Calu3 (cell line): Measurements from ENCODE around the gene RPRM. TPM values are rescaled to one million over a fixed set of nuclear protein-coding genes. Genes with fewer than 3 reads are reported as not detected.
"Not testable (repeated sequence)": the region's sequence is repeated elsewhere in the genome, so short reads cannot be mapped to it uniquely, and the experiment has no call there.

Experiments used
- BruUV-seq: library from RNA; stranded (reverse); fragments of 400-500 nt; replicated peaks from 2 replicates; lab custom pipeline; 2021; lab: Mats Ljungman, UMichigan
- CTCF ChIA-PET: fragments of 300-600 bp; sonication (Branson Sonifier 250); formaldehyde crosslinking; loops from one replicate; lab custom pipeline; 2022; ENCODE audit warnings: antibody characterized with exemption; lab: Charles Lee
- DNase-seq: peaks from one replicate; pipeline ENCODE4 v3.0.0; 2022
- H3K27ac Mint-ChIP-seq: one replicate; pipeline ENCODE4 v1.8.0; 2022; ENCODE audit warnings: mixed read lengths; ENCODE audit not compliant: unreplicated experiment
- H3K27me3 Mint-ChIP-seq: one replicate; pipeline ENCODE4 v1.8.0; 2022; ENCODE audit warnings: mixed read lengths; ENCODE audit not compliant: unreplicated experiment
- H3K36me3 Mint-ChIP-seq: one replicate; pipeline ENCODE4 v1.8.0; 2022; ENCODE audit warnings: mild to moderate bottlenecking, moderate library complexity, mixed read lengths; ENCODE audit not compliant: insufficient read depth, unreplicated experiment
- H3K4me1 Mint-ChIP-seq: one replicate; pipeline ENCODE4 v1.8.0; 2022; ENCODE audit warnings: mild to moderate bottlenecking, low read depth, mixed read lengths; ENCODE audit not compliant: unreplicated experiment
- H3K4me3 Mint-ChIP-seq: one replicate; pipeline ENCODE4 v1.8.0; 2022; ENCODE audit warnings: mild to moderate bottlenecking, low read depth, moderate library complexity, mixed read lengths; ENCODE audit not compliant: unreplicated experiment
- H3K9me3 Mint-ChIP-seq: one replicate; pipeline ENCODE4 v1.8.0; 2022; ENCODE audit warnings: low read depth, mixed read lengths; ENCODE audit not compliant: unreplicated experiment
- intact Hi-C: fragments of 100-400 bp; cut with micrococcal nuclease; formaldehyde crosslinking; loops from one replicate; pipeline ENCODE4 v1.10.0; 2022; ENCODE audit not compliant: unreplicated experiment
- total RNA-seq: library from RNA; stranded (reverse); gene quantifications from 2 replicates; pipeline ENCODE4 v1.2.3, GENCODE V29; 2022
- TF ChIP-seq, protein P1 (sequence below): fragments of 200-600 bp; IDR thresholded peaks from one replicate; pipeline ENCODE4 v1.8.0; 2022; ENCODE audit warnings: antibody characterized with exemption; ENCODE audit not compliant: unreplicated experiment

RPRM gene
- total RNA-seq, 1 experiment from 2014 or later: 2.1 TPM

DNA sequence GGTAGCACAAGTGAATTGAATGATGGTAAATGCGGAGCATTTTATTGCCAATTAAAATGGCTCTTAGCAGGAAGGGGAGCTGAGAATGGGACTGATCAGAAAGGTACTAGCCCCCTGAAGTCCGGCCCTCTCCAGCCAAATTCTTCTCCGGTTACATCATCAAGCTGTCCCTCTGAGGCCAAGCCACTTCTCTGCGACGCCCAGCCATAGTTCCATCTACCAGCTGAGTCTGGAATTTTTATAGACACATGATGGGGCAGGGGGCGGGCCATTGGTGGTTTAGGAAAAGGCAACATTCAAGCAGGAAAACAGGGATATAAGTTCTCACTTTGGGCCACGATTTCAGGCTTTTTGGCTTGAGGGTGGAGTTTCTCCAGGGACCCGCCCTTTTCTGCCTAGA is 22.7 kb downstream of the RPRM start:
- Mint-ChIP-seq H3K27ac (no peak overlapping the region), H3K9me3 (no peaks in the 10 kb centered on the region), H3K4me1 (no peaks in the 10 kb centered on the region), H3K27me3 (no peaks in the 10 kb centered on the region), H3K36me3 (no peaks in the 10 kb centered on the region), H3K4me3 (no peak overlapping the region)
- TF ChIP-seq, protein P1, sequence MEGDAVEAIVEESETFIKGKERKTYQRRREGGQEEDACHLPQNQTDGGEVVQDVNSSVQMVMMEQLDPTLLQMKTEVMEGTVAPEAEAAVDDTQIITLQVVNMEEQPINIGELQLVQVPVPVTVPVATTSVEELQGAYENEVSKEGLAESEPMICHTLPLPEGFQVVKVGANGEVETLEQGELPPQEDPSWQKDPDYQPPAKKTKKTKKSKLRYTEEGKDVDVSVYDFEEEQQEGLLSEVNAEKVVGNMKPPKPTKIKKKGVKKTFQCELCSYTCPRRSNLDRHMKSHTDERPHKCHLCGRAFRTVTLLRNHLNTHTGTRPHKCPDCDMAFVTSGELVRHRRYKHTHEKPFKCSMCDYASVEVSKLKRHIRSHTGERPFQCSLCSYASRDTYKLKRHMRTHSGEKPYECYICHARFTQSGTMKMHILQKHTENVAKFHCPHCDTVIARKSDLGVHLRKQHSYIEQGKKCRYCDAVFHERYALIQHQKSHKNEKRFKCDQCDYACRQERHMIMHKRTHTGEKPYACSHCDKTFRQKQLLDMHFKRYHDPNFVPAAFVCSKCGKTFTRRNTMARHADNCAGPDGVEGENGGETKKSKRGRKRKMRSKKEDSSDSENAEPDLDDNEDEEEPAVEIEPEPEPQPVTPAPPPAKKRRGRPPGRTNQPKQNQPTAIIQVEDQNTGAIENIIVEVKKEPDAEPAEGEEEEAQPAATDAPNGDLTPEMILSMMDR: no peak
- CTCF ChIA-PET: no interaction called here
- BruUV-seq: no TSS peak
- intact Hi-C loops: no loop called here
- no peak for DNase-seq

DNA sequence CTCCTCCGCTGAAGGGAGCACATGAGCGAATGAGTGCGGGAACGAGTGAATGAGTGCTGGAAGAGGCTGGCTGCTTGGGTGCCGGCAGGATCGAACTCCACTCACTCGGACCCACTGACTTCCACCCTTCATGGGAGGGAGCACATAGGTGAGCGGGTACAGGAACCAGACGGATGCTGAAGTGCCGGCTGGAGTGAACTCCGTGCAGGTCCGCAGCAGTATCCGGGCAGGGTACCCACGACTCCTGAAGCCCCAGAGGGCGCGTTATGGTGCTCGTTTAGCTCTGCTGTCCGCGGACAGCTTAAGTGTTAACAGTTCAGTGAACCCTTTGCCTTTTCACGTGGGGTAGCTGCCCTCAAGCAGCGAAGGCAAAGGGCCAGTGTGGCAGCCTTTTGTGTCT is 23.2 kb downstream of the RPRM start:
- Mint-ChIP-seq H3K9me3 (no peaks in the 10 kb centered on the region), H3K27me3 (no peaks in the 10 kb centered on the region), H3K27ac (no peak overlapping the region), H3K36me3 (no peaks in the 10 kb centered on the region), H3K4me3 (no peak overlapping the region), H3K4me1 (no peaks in the 10 kb centered on the region)
- no peak for DNase-seq
- intact Hi-C loops: no loop called here
- TF ChIP-seq, protein P1: no peak
- no TSS peak for BruUV-seq
- CTCF ChIA-PET: no interaction called here

DNA sequence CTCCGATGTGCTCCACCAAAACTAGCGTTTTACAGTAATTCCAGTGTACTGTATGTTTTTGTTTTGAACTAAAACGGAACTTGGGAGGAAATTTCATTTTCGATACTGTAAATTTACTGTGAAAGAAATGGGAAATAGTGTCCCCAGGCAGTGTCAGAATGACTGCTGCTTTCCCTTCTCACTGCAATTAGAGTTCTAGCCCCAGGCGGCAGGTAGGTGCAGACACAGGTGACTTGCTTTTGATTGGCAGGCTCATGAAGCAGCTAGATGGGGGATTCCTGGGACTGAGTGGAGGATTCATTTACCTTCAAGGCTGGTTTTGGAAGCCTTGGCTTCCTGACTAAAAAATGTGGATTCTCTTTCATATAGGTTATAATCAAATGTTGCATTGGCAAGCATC is 27.0 kb downstream of the RPRM start:
- no peaks in the 10 kb centered on the region for H3K4me1 Mint-ChIP-seq
- H3K36me3 Mint-ChIP-seq: no peaks in the 10 kb centered on the region
- no TSS peak for BruUV-seq
- no peaks in the 10 kb centered on the region for H3K9me3 Mint-ChIP-seq
- H3K4me3 Mint-ChIP-seq: no peak overlapping the region
- no peak for DNase-seq
- intact Hi-C loops: no loop called here
- TF ChIP-seq, protein P1: no peak
- no peak overlapping the region for H3K27ac Mint-ChIP-seq
- no peaks in the 10 kb centered on the region for H3K27me3 Mint-ChIP-seq
- CTCF ChIA-PET: no interaction called here

DNA sequence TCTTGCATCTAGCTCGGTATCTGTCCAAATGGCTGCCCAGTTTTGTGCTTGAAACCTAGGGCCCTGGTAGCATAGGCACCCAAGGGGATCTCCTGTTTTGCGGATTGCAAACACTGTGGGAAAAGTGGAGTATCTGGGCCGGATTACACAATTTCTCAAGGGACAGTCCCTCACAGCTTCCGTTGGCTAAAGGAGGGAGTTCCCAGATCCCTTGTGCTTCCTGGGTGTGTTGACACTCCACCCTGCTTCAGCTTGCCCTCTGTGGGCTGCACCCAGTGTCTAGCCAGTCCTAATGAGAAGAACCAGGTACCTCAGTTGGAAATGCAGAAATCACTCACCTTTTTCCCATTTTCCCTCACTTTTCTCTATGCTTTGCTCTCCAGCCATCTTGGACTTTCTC is 35.5 kb downstream of the RPRM start:
- Mint-ChIP-seq H3K36me3 (no peaks in the 10 kb centered on the region), H3K27ac (no peak overlapping the region), H3K9me3 (peaks cover 14% of the 10 kb centered on the region), H3K4me3 (no peak overlapping the region), H3K4me1 (no peaks in the 10 kb centered on the region), H3K27me3 (no peaks in the 10 kb centered on the region)
- BruUV-seq: no TSS peak
- intact Hi-C loops: no loop called here
- CTCF ChIA-PET: no interaction called here
- TF ChIP-seq, protein P1: no peak
- DNase-seq: no peak

DNA sequence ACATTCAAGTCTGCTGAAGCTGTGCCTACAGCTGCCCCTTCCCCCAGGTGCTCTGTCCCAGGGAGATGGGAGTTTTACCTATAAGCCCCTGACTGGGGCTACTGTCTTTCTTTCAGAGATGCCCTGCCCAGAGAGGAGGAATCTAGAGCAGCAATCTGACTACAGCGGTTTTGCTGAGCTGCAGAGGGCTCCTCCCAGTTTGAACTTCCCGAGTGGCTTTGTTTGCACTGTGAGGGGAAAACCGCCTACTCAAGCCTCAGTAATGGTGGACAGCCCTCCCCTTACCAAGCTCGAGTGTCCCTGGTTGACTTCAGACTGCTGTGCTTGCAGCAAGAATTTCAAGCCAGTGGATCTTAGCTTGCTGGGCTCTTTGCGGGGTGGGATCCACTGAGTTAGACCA is 35.9 kb downstream of the RPRM start:
- H3K27me3 Mint-ChIP-seq, H3K36me3 Mint-ChIP-seq, H3K4me3 Mint-ChIP-seq, H3K27ac Mint-ChIP-seq, intact Hi-C loops, BruUV-seq, H3K4me1 Mint-ChIP-seq, DNase-seq, CTCF ChIA-PET: not testable (repeated sequence)
- H3K9me3 Mint-ChIP-seq: peaks cover 14% of the 10 kb centered on the region

DNA sequence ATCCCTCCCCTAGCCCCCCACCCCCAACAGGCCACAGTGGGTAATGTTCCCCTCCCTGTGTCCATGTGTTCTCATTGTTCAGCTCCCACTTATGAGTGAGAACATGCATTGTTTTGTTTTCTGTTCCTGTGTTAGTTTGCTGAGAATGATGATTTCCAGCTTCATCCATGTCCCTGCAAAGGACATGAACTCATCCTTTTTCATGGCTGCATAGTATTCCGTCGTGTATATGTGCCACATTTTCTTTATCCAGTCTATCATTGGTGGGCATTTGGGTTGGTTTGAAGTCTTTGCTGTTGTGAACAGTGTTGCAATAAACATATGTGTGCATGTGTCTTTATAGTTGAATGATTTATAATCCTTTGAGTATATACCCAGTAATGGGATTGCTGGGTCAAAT is 38.5 kb downstream of the RPRM start:
- H3K9me3 Mint-ChIP-seq: peaks cover 17% of the 10 kb centered on the region
- H3K4me3 Mint-ChIP-seq, BruUV-seq: not testable (repeated sequence)

More for the DNA sequence above, 38.5 kb downstream of the RPRM start:
- H3K27me3 Mint-ChIP-seq, intact Hi-C loops, H3K27ac Mint-ChIP-seq, H3K36me3 Mint-ChIP-seq, H3K4me1 Mint-ChIP-seq, CTCF ChIA-PET, DNase-seq: not testable (repeated sequence)
